Colonic mucosa (tissue), 4 donors: Measurements from ENCODE around the gene TOM1. TPM values are rescaled to one million over a fixed set of nuclear protein-coding genes. Genes with fewer than 3 reads are reported as not detected.

ENCODE experiments used
- DNase-seq: peaks from one replicate; pipeline ENCODE4 v3.0.0-alpha.2; 2020
- H3K27ac ChIP-seq: fragments of 200-600 bp; one replicate; pipeline ENCODE4 v1.8.0; 2021
- H3K27me3 ChIP-seq: fragments of 200-600 bp; one replicate; pipeline ENCODE4 v1.8.0; 2021
- H3K36me3 ChIP-seq: fragments of 200-600 bp; one replicate; pipeline ENCODE4 v1.8.0; 2021
- H3K4me1 ChIP-seq: fragments of 200-600 bp; one replicate; pipeline ENCODE4 v1.8.0; 2021; ENCODE audit warnings: mild to moderate bottlenecking
- H3K4me3 ChIP-seq: fragments of 200-600 bp; one replicate; pipeline ENCODE4 v1.8.0; 2021
- H3K9ac ChIP-seq, 2 donors: one replicate each; pipeline ENCODE4 v1.7.0; 2013; ENCODE audit warnings: control low read depth in 2 of 2, low read depth in 2 of 2, low read length in 2 of 2
- H3K9me3 ChIP-seq: fragments of 200-600 bp; one replicate; pipeline ENCODE4 v1.8.0; 2021
- CTCF ChIP-seq: fragments of 200-600 bp; IDR thresholded peaks from one replicate; pipeline ENCODE4 v1.8.0; 2022; ENCODE audit warnings: antibody characterized with exemption, mild to moderate bottlenecking
- intact Hi-C: fragments of 100-400 bp; cut with DNase I; formaldehyde crosslinking; loops from one replicate; pipeline ENCODE4 v1.14.1; 2022
- total RNA-seq, 2 donors: library from RNA; stranded (reverse); fragmentation: NEBNext Ultra II Directional in 1 of 2; extraction: Animal tissue kit (Norgen Biotek cat#: 25700) in 1 of 2; gene quantifications; one replicate each; pipeline ENCODE4 v1.2.1, GENCODE V29; 2021
- donor health status: healthy.
- donor health status: DM: no; HTN: no; CAD: no.
- donor health status: DM: no; HTN: no; CAD: no.

The TOM1 gene
- total RNA-seq, 2 donors from 2014 or later: 43.0 to 60.3 TPM

- H3K9ac ChIP-seq: no peak overlapping the region
- peak overlapping the region; percentile 13 for H3K27ac ChIP-seq
- no peak overlapping the region for H3K4me3 ChIP-seq
- no peaks in the 10 kb centered on the region for H3K27me3 ChIP-seq
- DNase-seq: no peak
- TF ChIP-seq CTCF: no peak
- H3K36me3 ChIP-seq: no peaks in the 10 kb centered on the region
- no peaks in the 10 kb centered on the region for H3K9me3 ChIP-seq
- intact Hi-C loops: loop anchor here (5.0 kb wide), 3 partner anchors 229 to 769 kb away; partner anchors contain the start of gene MB
- no peaks in the 10 kb centered on the region for H3K4me1 ChIP-seq
Measured at GRCh38 chr22:35353318-35353717, 53.6 kb downstream of the TOM1 start.

- H3K9ac ChIP-seq: no peak overlapping the region
- TF ChIP-seq CTCF: no peak
- H3K27ac ChIP-seq: no peak overlapping the region
- H3K4me3 ChIP-seq: no peak overlapping the region
- no peak for DNase-seq
- H3K27me3 ChIP-seq: no peaks in the 10 kb centered on the region
- H3K9me3 ChIP-seq: no peaks in the 10 kb centered on the region
- intact Hi-C loops: loop anchor here (5.0 kb wide), 3 partner anchors 228 to 768 kb away; partner anchors contain the start of gene MB
- H3K36me3 ChIP-seq: no peaks in the 10 kb centered on the region
- H3K4me1 ChIP-seq: no peaks in the 10 kb centered on the region
Measured at GRCh38 chr22:35354068-35354467, 54.4 kb downstream of the TOM1 start.

- no peaks in the 10 kb centered on the region for H3K27me3 ChIP-seq
- H3K9ac ChIP-seq: no peak overlapping the region
- no peak for DNase-seq
- H3K27ac ChIP-seq: no peak overlapping the region
- no peak for TF ChIP-seq CTCF
- H3K9me3 ChIP-seq: no peaks in the 10 kb centered on the region
- intact Hi-C loops: no loop called here
- H3K36me3 ChIP-seq: no peaks in the 10 kb centered on the region
- H3K4me3 ChIP-seq: no peak overlapping the region
- no peaks in the 10 kb centered on the region for H3K4me1 ChIP-seq
Measured at GRCh38 chr22:35357883-35358621, 58.4 kb downstream of the TOM1 start.

GRCh38 chr22:35359380-35360065 is 59.8 kb downstream of the TOM1 start:
- intact Hi-C loops: no loop called here
- TF ChIP-seq CTCF: no peak
- no peak overlapping the region for H3K4me3 ChIP-seq
- H3K4me1 ChIP-seq: no peaks in the 10 kb centered on the region
- no peak for DNase-seq
- H3K27ac ChIP-seq: no peak overlapping the region
- H3K9me3 ChIP-seq: no peaks in the 10 kb centered on the region
- H3K9ac ChIP-seq: no peak overlapping the region
- no peaks in the 10 kb centered on the region for H3K36me3 ChIP-seq
- H3K27me3 ChIP-seq: no peaks in the 10 kb centered on the region

GRCh38 chr22:35361001-35361558 is 61.4 kb downstream of the TOM1 start:
- no peaks in the 10 kb centered on the region for H3K27me3 ChIP-seq
- no peaks in the 10 kb centered on the region for H3K4me1 ChIP-seq
- intact Hi-C loops: no loop called here
- H3K4me3 ChIP-seq: no peak overlapping the region
- no peaks in the 10 kb centered on the region for H3K9me3 ChIP-seq
- H3K9ac ChIP-seq: no peak overlapping the region
- TF ChIP-seq CTCF: no peak
- H3K36me3 ChIP-seq: no peaks in the 10 kb centered on the region
- no peak overlapping the region for H3K27ac ChIP-seq
- no peak for DNase-seq
